Neural progenitor cell (in vitro differentiated cells): ENCODE results near the gene KCNK7. TPM values are rescaled to one million over a fixed set of nuclear protein-coding genes. Genes with fewer than 3 reads are reported as not detected.

Source experiments
- DNase-seq: peaks from one replicate; pipeline ENCODE4 v3.0.0-alpha.2; 2016; ENCODE audit warnings: low spot score
- H2AFZ ChIP-seq: fragments of 200-600 bp; sonication (generic); replicated peaks from 2 replicates; pipeline ENCODE4 v1.6.1; 2016; ENCODE audit warnings: antibody characterized with exemption
- H3F3A ChIP-seq: fragments of 200-600 bp; sonication (generic); 2 replicates; pipeline ENCODE4 v1.6.1; 2016; ENCODE audit warnings: antibody characterized with exemption, low read depth
- H3K27ac ChIP-seq: fragments of 200-600 bp; sonication (generic); 2 replicates; pipeline ENCODE4 v1.5.1; 2016; ENCODE audit warnings: mild to moderate bottlenecking
- H3K27me3 ChIP-seq: fragments of 200-600 bp; sonication (generic); 2 replicates; pipeline ENCODE4 v1.6.1; 2016; ENCODE audit warnings: mild to moderate bottlenecking, moderate library complexity
- H3K36me3 ChIP-seq: fragments of 200-600 bp; sonication (generic); 2 replicates; pipeline ENCODE4 v1.5.1; 2016
- H3K4me1 ChIP-seq: fragments of 200-600 bp; sonication (generic); 2 replicates; pipeline ENCODE4 v1.6.1; 2016; ENCODE audit warnings: mixed run types
- H3K4me2 ChIP-seq: fragments of 200-600 bp; sonication (generic); 2 replicates; pipeline ENCODE4 v1.6.1; 2016
- H3K4me3 ChIP-seq: fragments of 200-600 bp; sonication (generic); 2 replicates; pipeline ENCODE4 v1.5.1; 2016
- H3K79me2 ChIP-seq: fragments of 200-600 bp; sonication (generic); 2 replicates; pipeline ENCODE4 v1.6.1; 2016; ENCODE audit warnings: low read depth
- H3K9ac ChIP-seq: fragments of 200-600 bp; sonication (generic); 2 replicates; pipeline ENCODE4 v1.6.1; 2016
- H3K9me3 ChIP-seq: fragments of 200-600 bp; sonication (generic); 2 replicates; pipeline ENCODE4 v1.5.1; 2016; ENCODE audit warnings: low read depth
- H4K20me1 ChIP-seq: fragments of 200-600 bp; sonication (generic); 2 replicates; pipeline ENCODE4 v1.6.1; 2016; ENCODE audit warnings: low read depth
- H3K27ac Mint-ChIP-seq: 3 replicates; pipeline ENCODE4 v1.8.0; 2021; ENCODE audit warnings: mixed read lengths
- H3K27me3 Mint-ChIP-seq: 2 replicates; pipeline ENCODE4 v1.8.0; 2022; ENCODE audit warnings: low read depth, mild to moderate bottlenecking, inconsistent platforms, moderate library complexity, mixed read lengths; ENCODE audit not compliant: insufficient read depth
- H3K36me3 Mint-ChIP-seq: 3 replicates; pipeline ENCODE4 v1.8.0; 2021; ENCODE audit warnings: mixed read lengths
- H3K4me1 Mint-ChIP-seq: 3 replicates; pipeline ENCODE4 v1.8.0; 2021; ENCODE audit warnings: mixed read lengths
- H3K4me3 Mint-ChIP-seq: 3 replicates; pipeline ENCODE4 v1.8.0; 2021; ENCODE audit warnings: mild to moderate bottlenecking, moderate library complexity, mixed read lengths
- H3K9me3 Mint-ChIP-seq: 3 replicates; pipeline ENCODE4 v1.8.0; 2020; ENCODE audit warnings: mixed read lengths
- CTCF ChIP-seq: fragments of 200-600 bp; sonication (generic); IDR thresholded peaks from 2 replicates; pipeline ENCODE4 v1.5.1; 2017; ENCODE audit warnings: antibody characterized with exemption, mild to moderate bottlenecking
- EZH2 ChIP-seq: fragments of 200-600 bp; sonication (generic); IDR thresholded peaks from 2 replicates; pipeline ENCODE4 v1.6.1; 2017; ENCODE audit warnings: antibody characterized with exemption, mild to moderate bottlenecking, moderate library complexity
- EZH2phosphoT487 ChIP-seq: fragments of 200-600 bp; sonication (generic); IDR thresholded peaks from 2 replicates; pipeline ENCODE4 v1.6.1; 2017; ENCODE audit warnings: antibody characterized with exemption
- total RNA-seq: library from RNA; depleted of rRNA; stranded (reverse); fragments of >200 nt; gene quantifications from 2 replicates; pipeline ENCODE4 v1.2.3, GENCODE V29; 2015; ENCODE audit warnings: low replicate concordance

KCNK7 gene
- total RNA-seq, 1 donor from 2014 or later = not detected

- peaks cover 32% of the 10 kb centered on the region for H3K27me3 ChIP-seq
- no peaks in the 10 kb centered on the region for H3K36me3 ChIP-seq
- no peak overlapping the region for H3K9ac ChIP-seq
- H3K27ac ChIP-seq = no peak overlapping the region
- H3K4me3 Mint-ChIP-seq = peak overlapping the region; percentile 90
- H3K36me3 Mint-ChIP-seq = peaks cover 13% of the 10 kb centered on the region
- H3F3A ChIP-seq = peaks cover 72% of the 10 kb centered on the region
- H2AFZ ChIP-seq = no peak overlapping the region
- peaks cover 25% of the 10 kb centered on the region for H3K27me3 Mint-ChIP-seq
- TF ChIP-seq CTCF (peak; percentile 51), EZH2 (no peak)
- H3K4me3 ChIP-seq = peak overlapping the region; percentile 65
- H3K9me3 Mint-ChIP-seq = no peaks in the 10 kb centered on the region
- no peak overlapping the region for H3K27ac Mint-ChIP-seq
- peaks cover 52% of the 10 kb centered on the region for H4K20me1 ChIP-seq
- peaks cover 40% of the 10 kb centered on the region for H3K79me2 ChIP-seq
- H3K4me2 ChIP-seq = peak overlapping the region; percentile 97
- H3K4me1 Mint-ChIP-seq = peaks cover 56% of the 10 kb centered on the region
- H3K4me1 ChIP-seq = peaks cover 27% of the 10 kb centered on the region
- H3K9me3 ChIP-seq = no peaks in the 10 kb centered on the region
- peak; percentile 86 for DNase-seq
Measured at GRCh38 chr11:65571940-65572339, 23.7 kb downstream of the KCNK7 start.

DNA sequence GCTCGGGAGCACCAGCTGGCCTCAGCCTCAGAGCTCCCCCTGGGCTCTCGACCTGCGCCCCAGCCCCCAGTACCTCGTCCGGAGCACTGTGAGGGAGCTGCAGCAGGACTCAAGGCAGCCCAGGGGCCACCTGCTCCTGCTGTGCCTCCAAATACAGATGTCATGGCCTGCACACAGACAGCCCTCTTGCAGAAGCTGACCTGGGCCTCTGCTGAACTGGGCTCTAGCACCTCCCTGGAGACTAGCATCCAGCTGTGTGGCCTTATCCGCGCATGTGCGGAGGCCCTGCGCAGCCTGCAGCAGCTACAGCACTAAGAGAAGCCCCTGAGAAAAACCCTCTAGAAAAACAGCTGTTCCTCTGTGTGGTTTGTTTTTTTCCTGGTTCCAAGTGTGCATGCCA is 24.2 kb downstream of the KCNK7 start:
- no peak overlapping the region for H3K9ac ChIP-seq
- no peak for DNase-seq
- peaks cover 67% of the 10 kb centered on the region for H3F3A ChIP-seq
- Mint-ChIP-seq H3K27ac (no peak overlapping the region), H3K9me3 (no peaks in the 10 kb centered on the region), H3K4me3 (peak overlapping the region; percentile 90), H3K4me1 (peaks cover 56% of the 10 kb centered on the region), H3K36me3 (peaks cover 13% of the 10 kb centered on the region), H3K27me3 (peaks cover 22% of the 10 kb centered on the region)
- H3K4me1 ChIP-seq = peaks cover 27% of the 10 kb centered on the region
- H4K20me1 ChIP-seq = peaks cover 48% of the 10 kb centered on the region
- TF ChIP-seq CTCF (no peak), EZH2phosphoT487 (no peak), EZH2 (no peak)
- H3K27ac ChIP-seq = no peak overlapping the region
- H3K27me3 ChIP-seq = peaks cover 27% of the 10 kb centered on the region
- no peaks in the 10 kb centered on the region for H3K36me3 ChIP-seq
- H3K4me3 ChIP-seq = peak overlapping the region; percentile 93
- H3K9me3 ChIP-seq = no peaks in the 10 kb centered on the region
- no peak overlapping the region for H2AFZ ChIP-seq
- H3K4me2 ChIP-seq = peak overlapping the region; percentile 97
- H3K79me2 ChIP-seq = peaks cover 40% of the 10 kb centered on the region

GRCh38 chr11:65569973-65570918 is 25.4 kb downstream of the KCNK7 start, which contains the start of gene ZNRD2:
Gene ZNRD2 (plus strand): TSS chr11:65570477. CDS start chr11:65570492, 15 bp downstream.
- peak within 1 kb of the TSS; percentile 76 for H3K27ac ChIP-seq
- peak within 1 kb of the TSS; percentile 97 for H3K4me2 ChIP-seq
- peak within 1 kb of the TSS; percentile 69 for H2AFZ ChIP-seq
- no peaks in the 10 kb centered on the region for H3K9me3 Mint-ChIP-seq
- H3K4me3 ChIP-seq = peak within 1 kb of the TSS; percentile 93
- H3K4me1 Mint-ChIP-seq = peaks cover 52% of the 10 kb centered on the region
- peaks cover 15% of the 10 kb centered on the region for H3K27me3 Mint-ChIP-seq
- H3K79me2 ChIP-seq = peaks cover 40% of the 10 kb centered on the region
- H3F3A ChIP-seq = peaks cover 59% of the 10 kb centered on the region
- H3K4me3 Mint-ChIP-seq = peak within 1 kb of the TSS; percentile 90
- peaks cover 15% of the 10 kb centered on the region for H3K27me3 ChIP-seq
- H3K27ac Mint-ChIP-seq = peak within 1 kb of the TSS; percentile 44
- H3K36me3 Mint-ChIP-seq = peaks cover 11% of the 10 kb centered on the region
- no peaks in the 10 kb centered on the region for H3K36me3 ChIP-seq
- H3K4me1 ChIP-seq = peaks cover 23% of the 10 kb centered on the region
- peaks cover 41% of the 10 kb centered on the region for H4K20me1 ChIP-seq
- H3K9ac ChIP-seq = peak within 1 kb of the TSS; percentile 71
- TF ChIP-seq EZH2 = no peak
- peak; percentile 74 for TF ChIP-seq CTCF
- TF ChIP-seq EZH2phosphoT487 = no peak
- H3K9me3 ChIP-seq = no peaks in the 10 kb centered on the region
- peak; percentile 99 for DNase-seq
